SK-N-SH treated with all-trans-retinoic acid at 6 μM for 48 hours (cell line): ENCODE data around the gene HSPA9.

Experiments
- ATAC-seq: fragments of 200-7000 bp; cut with Tn5 transposase; 3 replicates; pipeline ENCODE4 v1.9.1; 2020; ENCODE audit warnings: mild to moderate bottlenecking, moderate library complexity
- ARNTL ChIP-seq: fragments of 450-650 bp; formaldehyde crosslinking; IDR thresholded peaks from 2 replicates; pipeline ENCODE4 v1.5.0; 2020; ENCODE audit warnings: low read depth, mild to moderate bottlenecking, moderate library complexity, borderline replicate concordance
- BACH2 ChIP-seq: fragments of 250-450 bp; sonication (Bioruptor Pico); IDR thresholded peaks from 2 replicates; pipeline ENCODE4 v1.9.0; 2021; ENCODE audit warnings: mild to moderate bottlenecking, borderline replicate concordance
- CREB5 ChIP-seq: fragments of 250-450 bp; sonication (Bioruptor Pico); IDR thresholded peaks from 2 replicates; pipeline ENCODE4 v1.5.1; 2020; ENCODE audit warnings: low read depth, mild to moderate bottlenecking, moderate library complexity
- CSDC2 ChIP-seq: fragments of 250-450 bp; sonication (Bioruptor Pico); IDR thresholded peaks from 2 replicates; pipeline ENCODE4 v1.5.0; 2020; ENCODE audit warnings: mild to moderate bottlenecking, moderate library complexity
- CSRNP3 ChIP-seq: fragments of 250-450 bp; sonication (Bioruptor Pico); IDR thresholded peaks from 2 replicates; pipeline ENCODE4 v1.5.1; 2021; ENCODE audit warnings: mild to moderate bottlenecking, moderate library complexity
- ESRRG ChIP-seq: fragments of 250-450 bp; sonication (Bioruptor Pico); IDR thresholded peaks from 2 replicates; pipeline ENCODE4 v1.6.1; 2021; ENCODE audit warnings: mild to moderate bottlenecking
- GLIS3 ChIP-seq: fragments of 250-450 bp; sonication (Bioruptor Pico); IDR thresholded peaks from 2 replicates; pipeline ENCODE4 v1.5.0; 2020; ENCODE audit warnings: mild to moderate bottlenecking, moderate library complexity
- ISL1 ChIP-seq: fragments of 250-450 bp; sonication (Bioruptor Pico); IDR thresholded peaks from 2 replicates; pipeline ENCODE4 v2.1.2; 2022; ENCODE audit warnings: mild to moderate bottlenecking, moderate library complexity
- PATZ1 ChIP-seq: fragments of 250-450 bp; sonication (Bioruptor Pico); IDR thresholded peaks from 2 replicates; pipeline ENCODE4 v1.8.0; 2020; ENCODE audit warnings: mild to moderate bottlenecking, moderate library complexity, borderline replicate concordance
- POU6F1 ChIP-seq: fragments of 250-450 bp; sonication (Bioruptor Pico); IDR thresholded peaks from 2 replicates; pipeline ENCODE4 v1.8.0; 2021; ENCODE audit warnings: low read depth, mild to moderate bottlenecking, moderate library complexity, borderline replicate concordance
- PPARA ChIP-seq: fragments of 250-450 bp; sonication (Bioruptor Pico); IDR thresholded peaks from 2 replicates; pipeline ENCODE4 v1.5.0; 2020; ENCODE audit warnings: mild to moderate bottlenecking, borderline replicate concordance
- RARB ChIP-seq: fragments of 250-450 bp; sonication (Bioruptor Pico); IDR thresholded peaks from 2 replicates; pipeline ENCODE4 v1.8.0; 2021; ENCODE audit warnings: mild to moderate bottlenecking, moderate library complexity
- TOX ChIP-seq: fragments of 250-450 bp; sonication (Bioruptor Pico); IDR thresholded peaks from 2 replicates; pipeline ENCODE4 v1.8.0; 2021; ENCODE audit warnings: mild to moderate bottlenecking, moderate library complexity, borderline replicate concordance
- TSHZ2 ChIP-seq: fragments of 250-450 bp; sonication (Bioruptor Pico); IDR thresholded peaks from 2 replicates; pipeline ENCODE4 v1.5.0; 2020; ENCODE audit warnings: mild to moderate bottlenecking, moderate library complexity
- ZFP3 ChIP-seq: fragments of 250-450 bp; sonication (Bioruptor Pico); IDR thresholded peaks from 2 replicates; pipeline ENCODE4 v1.5.0; 2020; ENCODE audit warnings: mild to moderate bottlenecking, moderate library complexity
- ZNF565 ChIP-seq: fragments of 450-650 bp; formaldehyde crosslinking; conservative IDR thresholded peaks from 2 replicates; pipeline ENCODE4 v1.5.0; 2020; ENCODE audit warnings: low read depth, mild to moderate bottlenecking, moderate library complexity
- ZNF8 ChIP-seq: fragments of 450-650 bp; formaldehyde crosslinking; IDR thresholded peaks from 2 replicates; pipeline ENCODE4 v1.5.0; 2020; ENCODE audit warnings: mild to moderate bottlenecking, moderate library complexity

The HSPA9 gene

GRCh38 chr5:138523406-138523805 is 51.8 kb downstream of the HSPA9 start:
- ATAC-seq = no peak
- TF ChIP-seq PPARA (CRISPR knock-in tag) = no peak
- TF ChIP-seq GLIS3 (CRISPR knock-in tag) = no peak
- TF ChIP-seq ESRRG (CRISPR knock-in tag) = no peak
- no peak for TF ChIP-seq ARNTL
- no peak for TF ChIP-seq POU6F1
- TF ChIP-seq TSHZ2 (CRISPR knock-in tag) = no peak
- TF ChIP-seq CSDC2 (CRISPR knock-in tag) = no peak
- no peak for TF ChIP-seq TOX (CRISPR knock-in tag)
- no peak for TF ChIP-seq BACH2 (CRISPR knock-in tag)
- TF ChIP-seq ZNF8 (CRISPR knock-in tag) = no peak
- TF ChIP-seq ZNF565 (CRISPR knock-in tag) = no peak
- no peak for TF ChIP-seq ISL1 (CRISPR knock-in tag)
- TF ChIP-seq CREB5 (CRISPR knock-in tag) = no peak
- TF ChIP-seq ZFP3 (CRISPR knock-in tag) = no peak
- TF ChIP-seq RARB (CRISPR knock-in tag) = no peak
- TF ChIP-seq PATZ1 (CRISPR knock-in tag) = no peak

- no peak for TF ChIP-seq TOX (CRISPR knock-in tag)
- TF ChIP-seq ESRRG (CRISPR knock-in tag) = no peak
- no peak for TF ChIP-seq CSRNP3
- TF ChIP-seq ISL1 (CRISPR knock-in tag) = no peak
- TF ChIP-seq CREB5 (CRISPR knock-in tag) = no peak
- TF ChIP-seq PATZ1 (CRISPR knock-in tag) = no peak
- TF ChIP-seq GLIS3 (CRISPR knock-in tag) = no peak
- no peak for TF ChIP-seq POU6F1
- TF ChIP-seq TSHZ2 (CRISPR knock-in tag) = no peak
- TF ChIP-seq ARNTL = no peak
- no peak for ATAC-seq
Measured at GRCh38 chr5:138520971-138521370, 54.2 kb downstream of the HSPA9 start.
